ENCODE measurements around the gene ERI2.

DNA sequence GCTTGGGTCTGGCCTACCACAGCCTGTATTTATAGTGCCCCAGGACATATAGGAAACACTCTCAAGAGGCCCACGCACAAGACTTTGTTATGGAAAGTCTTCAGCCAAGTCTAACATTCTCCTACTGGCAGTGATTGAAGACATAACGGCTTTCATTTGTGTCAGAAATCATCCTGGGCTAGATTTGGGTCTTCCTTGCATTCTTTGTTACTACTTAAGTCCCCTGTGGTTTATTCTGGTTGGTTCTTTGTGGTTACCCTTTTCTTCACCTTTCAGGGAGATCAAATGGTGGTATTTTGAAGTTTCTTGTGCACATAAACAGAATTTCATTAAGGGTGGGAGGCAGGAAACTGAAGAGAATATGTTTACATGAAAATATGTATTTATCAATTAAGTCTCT, 37.8 kb upstream of the ERI2 start:
- TF ChIP-seq ARNT (IDR thresholded peaks at IDR 0.05) (no peak), FOXK2 (IDR thresholded peaks at IDR 0.05) (no peak), BHLHE40 (IDR thresholded peaks at IDR 0.05; ENCODE audit: borderline replicate concordance) (no peak), ZNF384 (IDR thresholded peaks at IDR 0.05) (no peak), SUZ12 (IDR thresholded peaks at IDR 0.05) (no peak), ELF4 (IDR thresholded peaks at IDR 0.05) (no peak), SP1 (IDR thresholded peaks at IDR 0.05) (no peak), FOXM1 (IDR thresholded peaks at IDR 0.05; ENCODE audit: borderline replicate concordance) (no peak), CTBP1 (IDR thresholded peaks at IDR 0.05; ENCODE audit: borderline replicate concordance) (no peak), TARDBP (IDR thresholded peaks at IDR 0.05) (no peak), L3MBTL2 (conservative IDR thresholded peaks at IDR 0.05) (no peak)

Data from HEK293T (cell line).